Islet of Langerhans (tissue), 1 donor: ENCODE data around the gene DDC.
"Not testable (repeated sequence)": the region's sequence is repeated elsewhere in the genome, so short reads cannot be mapped to it uniquely, and the experiment has no call there.

Source experiments
- FAIRE-seq: peaks from one replicate; lab custom pipeline; 2011; peaks lifted over from hg19 to GRCh38; lab: Jason Lieb, UNC

The DDC gene

GRCh38 chr7:50519350-50519749 is 45.9 kb downstream of the DDC start:
- FAIRE-seq = not testable (repeated sequence)

DNA sequence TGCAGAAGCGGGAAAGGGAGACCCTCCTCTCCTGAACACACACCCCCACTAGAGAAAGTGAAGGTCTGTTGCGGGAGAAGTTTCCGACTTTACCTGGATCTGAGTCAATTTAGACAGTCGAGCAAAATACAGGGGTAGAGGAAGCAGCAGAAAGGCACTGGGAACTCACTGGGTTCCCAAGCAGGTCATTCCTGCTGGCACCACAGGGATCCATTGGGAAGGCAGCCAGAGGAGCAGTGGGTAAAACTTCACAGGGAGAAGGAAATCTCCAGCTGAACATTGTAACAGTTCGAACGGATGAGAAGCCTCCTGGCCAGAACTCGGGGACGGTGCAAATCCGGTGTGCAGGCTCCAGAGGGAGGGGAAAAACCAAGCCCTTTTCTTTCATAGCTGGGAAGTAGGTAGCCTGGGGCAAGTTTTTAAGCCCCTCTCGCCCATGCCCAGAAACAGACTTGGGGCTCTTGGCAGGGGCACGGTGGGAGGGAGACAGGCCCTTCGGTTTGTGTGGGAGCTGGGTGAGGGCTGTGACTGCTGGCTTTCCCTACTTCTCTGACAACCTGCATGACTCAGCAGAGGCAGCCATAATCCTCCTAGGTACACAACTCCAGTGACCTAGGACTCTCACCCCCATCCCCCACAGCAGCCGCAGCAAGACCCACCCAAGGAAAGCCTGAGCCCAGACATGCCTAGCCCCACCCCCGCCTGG is 51.9 kb downstream of the DDC start:
- FAIRE-seq = no peak

- no peak for FAIRE-seq
These were observed 52.8 kb downstream of the DDC start for GRCh38 chr7:50512384-50512783.

GRCh38 chr7:50509459-50509858 is 55.7 kb downstream of the DDC start:
- no peak for FAIRE-seq

DNA sequence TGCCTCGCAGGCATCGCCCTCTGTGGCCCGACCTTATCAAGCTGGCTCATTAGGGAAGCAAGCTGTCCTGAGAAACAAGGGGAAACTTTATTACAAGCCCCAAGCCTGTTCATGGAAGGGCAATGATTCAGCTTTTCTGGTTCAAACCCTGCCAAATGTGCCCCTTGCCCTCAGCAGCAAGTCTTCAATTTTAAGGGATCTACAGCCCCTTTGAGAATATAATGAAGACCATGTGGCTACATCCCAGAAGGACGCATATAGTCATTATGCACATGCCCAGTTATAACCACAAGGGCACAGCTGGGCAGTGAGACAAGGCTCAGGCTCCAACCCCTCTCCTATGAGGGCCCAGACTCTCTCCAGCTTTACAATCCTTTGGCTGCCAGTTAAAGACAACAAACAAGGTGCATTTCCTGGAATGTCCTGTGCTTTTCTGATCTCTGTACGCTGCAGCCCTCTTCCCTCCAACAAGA is 56.7 kb downstream of the DDC start:
- FAIRE-seq = no peak

DNA sequence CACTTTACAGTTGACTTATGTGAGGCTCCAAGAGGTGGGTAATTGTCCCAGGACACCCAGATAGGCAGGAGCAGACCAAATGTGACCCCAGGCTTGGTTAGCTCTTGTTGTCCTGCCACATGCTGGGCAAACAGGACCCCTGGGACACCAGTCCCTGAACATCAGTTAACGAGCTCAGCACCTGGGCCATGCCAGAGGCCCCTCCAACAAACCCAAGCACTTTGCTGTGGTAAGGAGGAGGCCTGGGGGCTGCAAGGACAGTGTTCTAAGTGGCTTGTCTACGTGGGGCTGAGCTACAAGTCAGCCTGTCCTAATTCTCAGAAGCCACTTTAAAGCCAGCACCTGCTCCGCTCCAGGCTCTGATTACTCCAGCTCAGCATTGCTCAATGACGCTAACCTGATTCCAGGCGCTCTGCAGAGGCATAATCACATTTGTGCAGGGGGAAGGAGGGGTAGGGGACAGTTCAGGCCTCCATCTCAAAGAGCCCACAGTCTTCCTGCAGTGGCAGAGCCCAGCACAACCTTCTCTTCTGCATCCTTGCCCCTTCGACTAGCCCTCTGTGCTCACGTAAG is 57.2 kb downstream of the DDC start:
- FAIRE-seq = no peak

DNA sequence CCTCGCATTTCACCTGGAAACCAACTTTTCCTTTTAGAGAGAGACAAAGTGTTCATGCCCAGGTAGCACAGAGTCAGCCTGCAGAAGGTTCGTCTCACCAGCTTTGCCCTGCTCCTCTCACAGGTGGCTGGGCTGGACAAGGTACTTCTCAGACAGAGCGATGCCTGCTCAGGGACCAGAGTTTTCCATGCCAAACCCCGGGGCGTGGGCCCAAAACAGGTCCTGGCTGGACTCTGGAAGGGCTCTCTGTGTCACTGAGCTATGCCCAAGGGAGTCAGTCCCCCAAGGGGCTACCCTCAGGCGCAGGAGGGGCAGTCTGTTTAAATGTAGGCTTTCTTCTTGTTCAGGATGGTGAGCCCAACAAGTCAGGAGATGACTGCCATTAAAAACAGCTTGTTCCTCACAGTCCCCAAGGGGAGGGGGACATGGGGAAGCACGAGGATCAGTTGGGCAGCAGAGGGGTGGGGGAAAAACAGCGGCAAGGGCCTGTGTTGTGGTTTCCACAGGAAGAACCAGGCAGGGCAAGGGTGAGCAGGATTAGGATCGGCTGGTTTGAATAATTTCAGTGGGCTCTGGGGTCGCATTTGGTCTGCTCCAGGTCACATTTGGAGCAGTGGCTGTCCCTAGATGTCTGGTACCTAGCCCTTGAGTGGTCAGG is 59.5 kb downstream of the DDC start:
- no peak for FAIRE-seq

- FAIRE-seq = no peak
These were observed 60.3 kb downstream of the DDC start for GRCh38 chr7:50504646-50505546.

GRCh38 chr7:50502947-50503346 is 62.3 kb downstream of the DDC start:
- no peak for FAIRE-seq

- FAIRE-seq = no peak
These were observed 63.1 kb downstream of the DDC start for GRCh38 chr7:50502001-50502684.

DNA sequence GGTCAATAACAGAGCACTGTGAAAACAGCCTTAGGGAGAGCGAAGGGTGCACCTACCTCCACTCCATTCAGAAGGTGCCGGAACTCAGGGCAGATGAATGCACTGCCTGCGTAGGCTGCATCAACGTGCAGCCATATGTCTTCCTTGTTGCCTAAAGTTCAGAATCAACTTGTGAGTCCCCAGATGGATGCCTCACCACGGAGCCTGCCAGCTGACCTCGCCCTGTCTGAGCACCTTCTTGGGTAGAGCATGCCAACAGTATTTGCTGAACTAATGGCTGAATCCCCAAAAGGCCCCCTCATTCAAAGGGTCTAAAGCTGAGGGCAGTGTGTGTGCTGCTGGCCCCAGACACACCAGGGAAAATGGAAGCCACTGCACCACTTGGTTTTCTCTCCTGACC is 66.1 kb downstream of the DDC start:
- no peak for FAIRE-seq

DNA sequence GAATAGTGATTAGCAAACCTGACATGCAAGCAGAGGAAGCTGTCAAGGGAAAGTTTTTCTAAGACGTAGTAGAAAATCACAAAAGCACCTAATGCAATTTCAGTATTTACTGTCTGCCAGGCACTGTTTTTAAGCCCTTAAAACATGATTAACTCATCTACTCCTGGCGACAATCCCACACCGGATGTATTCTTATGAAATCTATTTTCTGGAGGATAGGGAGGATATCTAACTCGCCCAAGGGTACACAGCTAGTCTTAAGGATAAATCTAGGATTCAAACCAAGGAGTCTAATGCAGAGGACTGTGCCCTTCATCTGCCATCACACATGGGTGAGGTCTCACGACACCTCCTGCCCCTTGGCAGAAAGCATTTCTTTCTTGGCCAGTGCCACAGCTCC is 67.2 kb downstream of the DDC start:
- no peak for FAIRE-seq

DNA sequence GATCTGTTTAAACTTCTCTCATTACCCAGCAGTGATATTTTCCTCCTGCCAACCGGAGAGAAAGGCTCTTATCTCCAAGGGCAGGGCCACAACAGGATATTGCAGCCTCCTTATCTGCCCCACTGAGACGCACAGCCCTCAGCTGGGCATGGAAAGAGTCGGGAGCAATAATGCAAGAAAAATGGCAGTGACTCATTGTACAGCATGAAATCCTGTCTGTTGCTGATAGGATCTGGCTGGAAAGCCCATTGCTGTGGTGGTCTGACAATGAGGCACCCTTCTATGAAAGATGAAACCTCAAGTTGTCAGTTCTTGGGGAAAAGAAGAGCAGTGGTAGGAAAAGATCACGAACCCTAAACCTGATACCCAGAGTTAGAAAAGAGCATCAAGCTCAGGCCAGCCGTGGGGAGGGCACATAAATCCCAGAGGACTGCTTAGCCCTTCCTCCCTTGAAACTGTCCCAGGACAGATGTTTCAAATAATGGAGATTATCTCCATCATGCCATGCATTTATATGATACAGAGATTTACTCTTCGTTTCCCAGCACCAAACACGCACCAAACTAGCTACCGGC is 68.0 kb downstream of the DDC start:
- FAIRE-seq = no peak

- FAIRE-seq = no peak
These were observed 68.6 kb downstream of the DDC start for GRCh38 chr7:50496569-50496968.

DNA sequence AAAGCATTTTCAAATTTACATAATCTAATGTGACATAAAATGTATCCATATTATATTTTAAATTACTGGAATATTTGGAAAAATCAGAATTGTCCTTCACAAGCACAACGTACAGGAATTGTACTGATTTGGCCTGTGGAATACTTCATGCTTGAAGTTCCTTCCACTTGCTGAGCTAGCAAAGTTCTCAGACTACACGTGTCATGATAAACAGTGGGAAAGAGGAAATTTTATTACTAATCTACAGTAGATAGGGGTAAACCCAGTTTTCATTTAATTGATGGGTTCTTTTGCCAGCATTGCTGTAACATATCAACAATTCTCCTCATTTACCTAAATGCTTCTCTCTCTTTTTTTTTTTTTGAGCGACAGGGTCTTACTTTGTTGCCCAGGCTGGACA is 69.5 kb downstream of the DDC start:
- no peak for FAIRE-seq

DNA sequence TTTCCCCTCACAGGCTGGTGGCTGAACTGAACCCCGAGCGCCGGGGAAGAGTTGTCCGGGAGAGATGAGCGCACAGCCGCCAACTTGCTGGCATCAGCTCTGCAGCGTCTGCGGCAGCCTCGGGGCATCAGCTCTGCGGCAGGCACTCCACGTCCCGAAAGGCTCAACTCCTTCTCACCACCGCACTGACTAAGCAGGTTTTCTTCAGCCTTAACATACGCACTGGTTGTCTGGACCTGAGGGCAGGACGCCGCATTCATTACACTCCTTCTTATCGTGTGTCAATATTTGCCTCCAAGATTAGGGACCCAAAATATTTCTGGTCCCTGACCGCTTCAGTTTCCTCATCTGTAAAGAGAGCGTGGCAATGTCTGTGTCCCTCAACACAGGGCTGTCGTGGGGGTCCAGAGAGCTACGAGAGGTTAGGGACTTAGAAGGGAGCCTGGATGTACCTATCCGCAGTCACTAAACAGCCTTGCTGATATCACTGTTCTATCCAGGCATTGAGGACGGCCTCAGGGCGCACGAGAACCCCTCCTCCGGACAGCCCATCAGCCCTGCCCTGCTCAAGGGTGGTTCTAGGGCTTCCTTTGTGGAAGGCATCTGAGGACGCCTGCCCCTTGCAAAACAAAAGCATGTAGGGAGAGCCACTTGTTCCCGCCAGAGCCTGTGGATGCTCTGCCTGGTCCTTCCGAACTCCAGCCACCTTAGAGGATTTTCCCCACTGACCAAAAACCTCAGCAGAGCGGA is 72.3 kb downstream of the DDC start:
- no peak for FAIRE-seq

DNA sequence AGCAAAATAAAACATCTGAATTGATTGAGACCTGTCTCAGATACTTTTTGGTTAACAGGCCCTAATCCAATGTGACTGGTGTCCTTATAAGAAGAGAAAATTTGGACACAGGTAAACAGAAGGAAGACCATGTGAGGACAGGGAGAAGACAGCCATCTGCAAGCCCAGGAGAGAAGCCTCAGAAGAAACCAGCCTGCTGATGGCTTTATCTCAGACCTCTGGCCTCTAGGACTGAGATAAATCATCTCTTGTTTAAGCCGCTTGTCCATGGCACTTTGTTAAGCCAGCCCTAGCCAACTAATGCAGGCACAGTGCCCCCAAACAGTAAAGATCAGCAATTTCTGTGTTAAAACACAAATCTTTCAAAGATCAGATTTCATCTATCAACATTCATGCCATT is 73.3 kb downstream of the DDC start:
- no peak for FAIRE-seq

GRCh38 chr7:50491209-50491608 is 74.0 kb downstream of the DDC start:
- no peak for FAIRE-seq

DNA sequence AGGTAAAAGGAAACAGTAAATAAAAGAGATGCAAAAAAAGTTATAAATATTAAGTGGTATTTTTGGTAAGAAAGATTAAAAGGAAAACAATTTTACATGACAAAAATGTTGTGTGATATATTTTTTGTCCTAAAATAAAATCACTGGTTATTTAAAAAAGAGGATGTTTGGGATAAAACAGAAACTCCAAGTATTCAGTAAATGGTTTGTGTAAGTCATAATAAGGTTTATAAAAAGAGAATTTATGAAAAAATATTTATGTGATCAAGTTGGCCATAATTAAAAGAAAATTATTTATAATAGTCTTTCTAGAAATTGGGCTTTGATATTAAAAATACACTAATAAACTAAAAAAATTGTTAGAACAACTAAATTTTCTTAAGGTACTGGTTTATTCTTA is 76.8 kb downstream of the DDC start:
- FAIRE-seq = peak; percentile 98

GRCh38 chr7:50486512-50486911 is 78.7 kb downstream of the DDC start:
- no peak for FAIRE-seq

- FAIRE-seq = no peak
These were observed 83.3 kb downstream of the DDC start for GRCh38 chr7:50481867-50482266.
